ENCODE measurements around the gene SNX9. TPM values are rescaled to one million over a fixed set of nuclear protein-coding genes. Genes with fewer than 3 reads are reported as not detected.

The SNX9 gene
- total RNA-seq, 4 donors from 2014 or later: 29.4 to 44.9 (median 33.3) TPM

- intact Hi-C loops (cut with DNase I; ENCODE audit: low total_unique reads): no loop called here
- DNase-seq (no peak), ATAC-seq (no peak)
- H3K9me3 ChIP-seq: no peaks in the 10 kb centered on the region
- in situ Hi-C loops (cut with MboI; ENCODE audit: low sequenced_read_pairs in 4 of 4): no loop called here
- no peaks in the 10 kb centered on the region for H3K27me3 ChIP-seq
- no peak overlapping the region for H3K27ac ChIP-seq
- H3K4me1 ChIP-seq: no peaks in the 10 kb centered on the region
- TF ChIP-seq POLR2A (IDR thresholded peaks at IDR 0.05) (no peak), CTCF (IDR thresholded peaks at IDR 0.05 in 4 of 5, conservative IDR thresholded peaks at IDR 0.05 in 1 of 5) (no peak)
- H3K4me3 ChIP-seq: no peak overlapping the region
- peaks cover 0 to 41% of the 10 kb centered on the region in 2 donors for H3K36me3 ChIP-seq
Measured at GRCh38 chr6:157909282-157909664, 86.2 kb downstream of the SNX9 start.

- no peaks in the 10 kb centered on the region for H3K9me3 ChIP-seq
- no peaks in the 10 kb centered on the region for H3K27me3 ChIP-seq
- TF ChIP-seq POLR2A (IDR thresholded peaks at IDR 0.05) (no peak), CTCF (IDR thresholded peaks at IDR 0.05 in 4 of 5, conservative IDR thresholded peaks at IDR 0.05 in 1 of 5) (no peak)
- intact Hi-C loops (cut with DNase I; ENCODE audit: low total_unique reads) (no loop called here), in situ Hi-C loops (cut with MboI; ENCODE audit: low sequenced_read_pairs in 4 of 4) (no loop called here)
- DNase-seq: no peak
- no peak overlapping the region for H3K4me3 ChIP-seq
- H3K27ac ChIP-seq: no peak overlapping the region
- ATAC-seq: no peak
- no peaks in the 10 kb centered on the region for H3K4me1 ChIP-seq
- H3K36me3 ChIP-seq: peaks cover 0 to 39% of the 10 kb centered on the region in 2 donors
Measured at GRCh38 chr6:157911278-157911677, 88.2 kb downstream of the SNX9 start.

- peaks cover 0 to 39% of the 10 kb centered on the region in 2 donors for H3K36me3 ChIP-seq
- intact Hi-C loops (cut with DNase I; ENCODE audit: low total_unique reads): no loop called here
- H3K4me1 ChIP-seq: no peaks in the 10 kb centered on the region
- no peak for TF ChIP-seq POLR2A (IDR thresholded peaks at IDR 0.05)
- TF ChIP-seq CTCF (IDR thresholded peaks at IDR 0.05 in 4 of 5, conservative IDR thresholded peaks at IDR 0.05 in 1 of 5): no peak
- in situ Hi-C loops (cut with MboI; ENCODE audit: low sequenced_read_pairs in 4 of 4): no loop called here
- H3K27ac ChIP-seq: no peak overlapping the region
- no peak for ATAC-seq
- no peak for DNase-seq
- no peaks in the 10 kb centered on the region for H3K9me3 ChIP-seq
- H3K4me3 ChIP-seq: no peak overlapping the region
- H3K27me3 ChIP-seq: no peaks in the 10 kb centered on the region
Measured at GRCh38 chr6:157911786-157912185, 88.7 kb downstream of the SNX9 start.

GRCh38 chr6:157912326-157912725 lies 89.3 kb downstream of the SNX9 start:
- no peak overlapping the region for H3K27ac ChIP-seq

More at GRCh38 chr6:157912326-157912725, 89.3 kb downstream of the SNX9 start:
- peaks cover 0 to 39% of the 10 kb centered on the region in 2 donors for H3K36me3 ChIP-seq
- TF ChIP-seq CTCF (IDR thresholded peaks at IDR 0.05 in 4 of 5, conservative IDR thresholded peaks at IDR 0.05 in 1 of 5) (no peak), POLR2A (IDR thresholded peaks at IDR 0.05) (no peak)
- no peak overlapping the region for H3K4me3 ChIP-seq
- no peaks in the 10 kb centered on the region for H3K4me1 ChIP-seq
- H3K9me3 ChIP-seq: no peaks in the 10 kb centered on the region
- DNase-seq (no peak), ATAC-seq (no peak)
- no peaks in the 10 kb centered on the region for H3K27me3 ChIP-seq
- in situ Hi-C loops (cut with MboI; ENCODE audit: low sequenced_read_pairs in 4 of 4) (no loop called here), intact Hi-C loops (cut with DNase I; ENCODE audit: low total_unique reads) (no loop called here)
